MM.1S (cell line): ENCODE measurements around the gene CFAP73.

Source experiments
- CTCF ChIP-seq: fragments of 300-600 bp; sonication (generic); IDR thresholded peaks from 2 replicates; pipeline ENCODE4 v1.5.1; 2016; ENCODE audit warnings: antibody characterized with exemption, low read length, mixed read lengths
- EZH2 ChIP-seq: fragments of 300-600 bp; sonication (generic); optimal IDR thresholded peaks from 2 replicates; pipeline ENCODE3; 2017; ENCODE audit warnings: low read depth, mild to moderate bottlenecking, antibody characterized with exemption, low read length, mixed read lengths
- EZH2phosphoT487 ChIP-seq: fragments of 300-600 bp; sonication (generic); IDR thresholded peaks from 2 replicates; pipeline ENCODE4 v1.6.1; 2018; ENCODE audit warnings: antibody characterized with exemption, low read length

- TF ChIP-seq CTCF, result no peak
- no peak for TF ChIP-seq EZH2
- no peak for TF ChIP-seq EZH2phosphoT487
Measured at GRCh38 chr12:113184098-113184899, 34.8 kb downstream of the CFAP73 start.
